HG02885 (cell line): ENCODE results near the gene MB.

Experiments
- ATAC-seq: cut with Tn5 transposase; IDR thresholded peaks from one replicate; pipeline ENCODE4 v1.9.1; 2021; ENCODE audit warnings: mild to moderate bottlenecking; ENCODE audit not compliant: unreplicated experiment, poor library complexity

The MB gene

DNA sequence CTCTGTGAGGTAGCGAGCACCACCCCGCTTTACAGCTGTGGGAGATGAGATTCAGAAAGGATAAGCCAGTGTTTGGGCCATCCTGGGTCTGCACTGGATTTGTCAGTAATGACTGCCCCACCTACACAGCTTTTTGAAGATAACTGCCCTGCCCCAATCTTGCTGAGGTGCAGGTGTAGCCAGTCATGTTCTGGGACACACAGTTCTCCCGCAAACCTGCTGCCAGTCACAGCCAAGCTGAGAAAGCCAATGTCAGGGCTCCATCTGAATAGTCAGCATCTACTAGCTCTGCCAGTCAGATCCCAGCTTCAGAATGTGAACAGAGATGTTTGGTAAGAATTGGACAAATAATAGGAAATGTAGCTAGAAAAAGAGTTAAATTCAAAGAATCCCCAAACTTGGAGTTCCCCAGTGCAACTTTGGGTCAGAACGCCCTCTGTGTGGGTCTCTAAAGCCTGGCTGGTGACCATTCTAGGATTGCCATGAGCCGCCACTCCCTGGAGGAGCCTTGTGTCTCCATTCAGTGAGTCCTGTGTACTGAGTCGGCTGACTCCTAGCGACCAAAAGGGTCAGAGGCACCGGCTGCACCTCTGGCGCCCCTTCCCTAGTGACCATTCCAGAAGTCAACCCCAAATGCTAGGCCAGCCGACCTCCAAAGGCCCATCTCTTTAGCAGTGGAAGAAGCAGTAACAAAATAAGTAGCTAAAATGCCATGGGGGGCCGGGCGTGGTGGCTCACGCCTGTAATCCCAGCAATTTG lies 2.4 kb upstream of the MB start:
- no peak for ATAC-seq

DNA sequence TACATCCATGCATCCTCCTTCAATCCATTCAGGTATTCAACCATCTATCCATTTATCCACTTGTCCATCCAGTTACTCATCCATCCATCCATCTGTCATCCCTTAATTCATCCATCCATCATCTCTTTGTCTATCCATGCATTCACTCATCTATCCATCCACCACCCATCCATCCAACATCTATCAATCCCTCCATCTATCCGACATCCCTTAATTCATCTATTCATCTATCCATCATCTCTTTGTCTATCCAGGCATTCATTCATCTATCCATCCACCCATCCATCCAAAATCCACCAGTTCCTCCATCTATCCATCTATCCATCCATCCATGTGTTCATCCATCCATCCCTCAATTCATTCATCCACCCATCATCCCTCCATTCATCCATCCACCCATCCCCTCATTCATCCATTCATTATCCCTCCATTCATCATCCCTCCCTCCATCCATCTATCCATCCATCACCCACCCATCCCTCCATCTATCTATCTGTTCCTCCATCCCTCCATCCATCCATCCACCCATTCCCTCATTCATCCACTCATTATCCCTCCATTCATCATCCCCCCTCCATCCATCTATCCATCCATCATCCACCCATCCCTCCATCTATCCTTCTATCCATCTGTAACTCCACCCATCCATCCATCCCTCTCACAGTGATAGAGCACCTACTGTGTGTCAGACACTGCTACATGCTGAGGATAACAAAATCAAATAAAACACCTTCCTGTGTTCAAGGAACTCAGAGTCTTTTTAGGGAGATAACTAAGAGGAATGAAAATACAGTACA lies 1.5 kb upstream of the MB start:
- no peak for ATAC-seq

DNA sequence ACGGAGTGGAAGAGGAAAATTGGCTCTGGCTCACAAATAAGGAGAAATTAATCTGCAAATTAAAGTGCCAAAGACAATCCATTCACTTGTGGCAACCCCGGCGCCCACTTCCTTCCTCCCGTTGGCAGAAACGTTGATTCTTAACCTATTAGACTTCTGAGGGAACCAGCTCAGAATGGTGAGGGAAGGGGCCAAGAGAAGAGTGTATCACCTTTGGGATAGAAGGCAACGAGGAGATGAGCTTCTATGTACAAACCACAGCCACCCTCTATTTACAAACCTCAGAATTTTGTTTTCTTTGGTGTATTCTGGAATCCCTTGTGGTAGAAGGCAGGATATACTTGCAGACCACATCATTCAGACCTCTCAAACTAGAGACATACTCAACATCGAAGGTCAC lies 1.1 kb downstream of the MB start:
- no peak for ATAC-seq

DNA sequence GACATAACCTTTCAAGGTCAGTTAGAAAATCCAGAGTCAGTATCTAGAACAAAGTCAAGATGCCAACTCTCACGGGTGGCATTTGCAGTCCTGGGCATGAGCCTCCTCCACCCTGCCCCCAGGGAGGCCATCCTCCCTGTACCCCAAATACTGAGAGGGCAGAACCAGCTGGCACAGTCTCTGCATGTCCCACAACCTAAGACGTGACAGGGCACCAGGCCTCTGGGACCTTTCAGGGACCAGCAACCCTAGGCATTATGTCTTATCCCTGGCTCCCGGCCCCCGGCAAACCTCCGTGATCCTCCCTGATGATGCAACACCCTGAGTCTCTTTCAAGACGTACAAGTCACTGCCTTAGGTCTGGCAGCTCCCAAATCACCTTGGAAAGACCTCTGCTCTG lies 2.0 kb downstream of the MB start:
- ATAC-seq: no peak

DNA sequence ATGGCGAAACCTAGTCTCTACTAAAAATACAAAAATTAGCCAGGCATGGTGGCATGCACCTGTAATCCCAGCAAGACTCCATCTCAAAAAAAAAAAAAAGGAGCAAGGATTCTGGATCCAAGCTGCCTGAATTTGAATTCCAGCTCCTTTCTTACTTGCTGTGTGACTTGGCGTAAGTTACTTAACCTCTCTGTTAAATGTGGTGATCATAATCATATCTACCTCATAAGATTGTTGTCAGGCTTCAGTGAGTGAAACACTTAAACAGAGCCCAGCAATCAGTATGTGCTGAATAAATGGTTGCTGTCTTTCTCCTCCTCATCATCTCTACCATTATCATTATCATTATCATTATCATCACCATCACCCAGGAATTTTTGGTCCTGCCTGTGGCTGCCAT lies 2.7 kb downstream of the MB start:
- no peak for ATAC-seq

DNA sequence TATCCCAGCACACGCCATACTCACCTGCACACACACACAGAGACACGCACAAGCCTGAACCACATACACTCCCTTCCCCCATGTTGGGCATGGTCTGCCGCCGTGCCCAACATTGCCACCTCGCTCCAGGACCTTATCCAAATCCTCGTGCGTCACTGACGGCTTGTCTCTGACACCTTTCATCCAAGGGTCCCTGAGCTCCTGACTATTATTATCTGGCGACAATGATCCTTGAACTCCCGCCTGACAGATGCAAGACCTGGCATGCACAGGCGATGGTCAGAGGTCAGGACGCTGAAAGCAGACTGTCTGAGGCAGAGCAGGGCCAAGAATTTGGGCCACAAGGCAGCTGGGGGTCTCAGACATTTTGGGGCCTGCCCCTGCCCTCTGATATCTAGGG lies 4.2 kb downstream of the MB start:
- ATAC-seq: no peak

DNA sequence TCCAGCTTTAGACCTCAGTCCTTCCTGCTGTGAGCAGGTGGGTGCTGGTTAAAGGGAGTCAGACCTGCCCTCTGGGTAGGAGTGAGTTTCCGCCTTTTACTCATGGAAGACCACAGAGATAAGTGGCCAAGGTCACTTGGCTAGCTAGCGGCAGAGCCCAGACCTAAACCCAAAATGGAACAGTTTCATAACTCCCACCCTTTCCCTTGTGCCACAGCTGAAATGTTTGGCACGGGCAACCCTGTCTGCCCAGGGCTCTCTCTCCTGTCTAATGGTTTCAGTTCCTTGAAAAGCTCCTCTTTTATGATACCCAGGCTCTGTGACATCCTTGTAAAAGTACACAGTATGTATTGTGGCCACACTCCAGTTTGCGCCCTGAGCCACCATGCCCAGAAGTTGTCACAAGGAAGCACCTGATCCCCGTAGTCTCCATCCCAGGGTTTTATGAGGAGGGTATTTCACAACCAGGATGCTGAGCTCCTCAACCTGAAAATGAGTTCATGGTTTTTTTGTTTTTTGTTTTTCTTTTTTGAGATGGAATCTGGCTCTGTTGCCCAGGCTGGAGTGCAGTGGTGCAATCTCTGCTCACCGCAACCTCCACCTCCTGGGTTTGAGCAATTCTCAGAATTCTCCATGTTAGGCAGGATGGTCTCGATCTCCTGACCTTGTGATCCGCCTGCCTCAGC lies 5.1 kb downstream of the MB start:
- ATAC-seq: no peak

DNA sequence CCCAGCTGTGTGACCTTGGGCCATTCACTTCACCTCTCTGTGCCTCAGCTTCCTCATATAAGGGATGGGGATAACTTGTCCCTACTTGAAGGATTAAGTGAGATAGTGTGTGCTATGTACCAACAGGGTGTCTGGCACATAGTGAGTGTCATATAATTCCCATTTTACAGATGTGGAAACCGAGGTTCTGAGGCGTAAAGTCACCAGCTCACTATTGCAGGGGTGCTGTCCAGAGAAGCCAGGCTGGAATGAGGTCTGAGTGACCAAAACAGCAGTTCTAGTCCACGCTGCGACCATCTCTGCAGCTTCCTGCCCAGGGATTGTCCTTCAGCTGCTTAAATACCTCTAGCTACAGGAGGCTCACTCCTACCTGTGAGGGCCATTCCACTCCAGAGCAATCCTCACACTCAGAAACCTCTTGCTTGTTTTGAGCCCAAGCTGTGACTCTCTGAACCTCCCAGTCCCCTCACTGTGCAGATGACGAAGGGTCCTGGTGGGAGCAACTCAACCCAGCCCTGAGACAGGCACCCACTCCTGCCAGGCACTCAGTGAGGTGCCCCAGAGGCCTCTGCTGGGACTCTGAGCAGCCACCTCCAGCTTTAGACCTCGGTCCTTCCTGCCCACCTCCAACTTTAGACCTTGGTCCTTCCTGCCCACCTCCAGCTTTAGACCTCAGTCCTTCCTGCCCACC lies 5.8 kb downstream of the MB start:
- no peak for ATAC-seq

DNA sequence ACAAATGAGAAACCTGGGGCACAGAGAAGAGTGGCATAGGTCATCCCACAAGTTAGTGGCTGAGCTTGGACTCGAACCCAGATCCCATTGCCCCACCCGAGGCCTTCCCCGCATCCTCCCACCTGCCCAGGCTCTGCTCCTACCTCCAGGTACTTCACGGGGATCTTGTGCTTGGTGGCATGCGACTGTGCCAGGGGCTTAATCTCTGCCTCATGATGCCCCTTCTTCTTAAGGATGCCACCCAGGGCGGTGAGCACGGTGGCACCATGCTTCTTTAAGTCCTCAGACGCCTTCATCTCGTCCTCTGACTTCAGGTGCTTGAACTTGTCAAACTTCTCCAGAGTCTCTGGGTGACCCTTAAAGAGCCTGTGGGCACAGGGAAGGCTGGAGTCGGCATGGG lies 6.4 kb downstream of the MB start:
- no peak for ATAC-seq

DNA sequence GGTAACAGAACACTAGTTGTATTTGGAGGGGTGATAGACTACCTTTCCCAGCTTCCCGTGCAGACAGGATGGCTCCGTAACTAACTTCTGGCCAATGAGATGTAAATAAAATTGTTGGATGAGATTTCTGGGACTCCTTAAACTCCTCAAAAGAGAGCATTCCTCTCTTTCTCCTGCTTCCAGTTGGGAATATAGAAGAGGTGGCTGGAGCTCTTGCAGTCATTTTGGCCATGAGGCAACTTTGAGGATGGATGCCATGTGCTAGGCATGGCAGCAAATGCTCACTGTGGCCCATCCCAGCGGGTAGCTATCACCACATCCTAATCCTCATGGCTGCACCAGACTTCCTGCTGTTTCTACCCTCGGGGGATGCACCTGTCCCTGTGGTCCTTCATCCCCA lies 7.4 kb downstream of the MB start:
- ATAC-seq: no peak

DNA sequence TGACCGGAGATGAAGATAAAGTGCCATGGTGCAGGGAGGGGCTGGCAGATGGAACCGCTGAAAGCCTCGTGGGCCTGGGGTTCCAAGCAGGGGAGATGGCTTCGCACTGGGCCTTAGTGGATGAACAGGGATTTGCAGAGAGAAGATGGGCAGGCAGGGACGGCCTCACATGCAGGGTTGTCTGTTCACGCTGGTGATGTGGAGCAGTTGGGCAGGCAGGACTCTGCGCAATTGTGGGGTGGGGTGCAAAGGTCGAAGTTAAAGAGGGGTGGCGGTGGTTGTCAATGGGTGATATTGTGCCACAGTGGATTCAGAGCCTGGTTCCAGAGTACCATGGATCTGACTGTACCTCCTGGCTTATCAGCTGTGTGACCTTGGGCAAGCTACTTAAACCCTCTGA lies 7.9 kb downstream of the MB start:
- no peak for ATAC-seq

DNA sequence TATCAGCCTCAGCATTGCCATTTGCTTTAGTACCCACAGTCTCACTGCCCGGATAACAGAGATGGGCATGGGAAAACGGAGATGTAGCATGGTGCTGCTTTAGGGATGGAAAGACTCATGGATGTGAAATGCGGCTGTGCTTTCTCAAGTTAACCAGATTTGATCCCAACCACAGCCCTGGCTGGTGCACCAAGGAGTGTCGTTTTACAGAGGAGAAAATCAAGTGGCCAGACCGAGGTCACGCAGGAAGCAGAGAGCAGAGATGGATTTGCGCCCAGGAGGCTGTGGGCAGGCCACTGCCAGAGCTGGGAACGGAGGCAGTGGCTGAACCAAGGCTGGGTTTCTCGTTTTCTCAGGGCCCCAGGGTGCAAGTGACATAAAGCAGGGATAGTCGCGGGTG lies 9.0 kb downstream of the MB start:
- ATAC-seq: no peak

DNA sequence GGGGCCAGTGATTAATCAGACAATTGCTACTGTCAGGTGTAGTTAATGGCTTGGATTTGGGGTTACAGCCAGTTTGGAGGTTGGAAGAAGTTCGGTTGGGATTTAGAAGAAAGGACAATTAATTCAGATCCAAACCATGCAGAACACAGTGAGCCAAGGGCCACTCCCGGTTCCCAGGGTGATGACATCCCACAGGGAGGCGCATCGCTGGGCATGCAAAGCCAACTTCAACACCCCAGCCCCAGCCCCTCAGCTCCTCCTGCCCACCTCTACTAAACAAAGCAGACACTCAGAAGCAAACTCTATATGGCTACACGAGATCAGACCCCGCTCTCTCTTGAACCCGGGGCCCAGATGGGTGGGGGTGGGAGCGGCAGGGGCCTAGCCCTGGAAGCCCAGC lies 10.2 kb downstream of the MB start:
- ATAC-seq: no peak

DNA sequence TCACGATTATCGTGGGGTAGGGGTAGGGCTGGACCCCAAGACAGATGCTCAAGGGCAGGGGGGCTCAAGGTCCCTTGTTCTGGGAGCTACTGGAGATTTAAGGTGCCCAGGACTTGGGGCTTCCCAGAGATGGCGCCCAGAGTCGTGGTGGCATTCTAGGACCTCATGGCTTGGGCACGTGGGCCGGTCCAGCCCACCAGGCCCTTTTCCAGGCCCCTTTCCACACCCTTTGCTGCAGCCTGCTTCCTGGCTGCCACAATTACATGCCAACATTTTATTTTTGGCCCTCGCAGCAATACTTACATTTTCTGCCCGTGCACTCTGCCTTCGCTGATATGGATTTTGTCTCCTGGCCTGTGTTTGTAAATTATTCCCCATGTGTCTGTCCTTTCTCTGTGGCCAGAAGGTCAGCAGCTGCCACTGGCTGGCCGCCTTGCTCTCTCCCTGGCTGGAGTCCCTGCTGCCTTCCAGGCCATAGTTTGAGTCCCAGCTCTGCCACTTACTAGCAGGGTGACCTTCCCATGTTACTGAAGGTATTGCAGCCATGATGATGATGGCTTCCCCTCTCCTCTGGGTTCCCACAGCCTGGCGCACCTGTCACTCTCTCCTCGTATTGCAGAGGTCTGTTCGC lies 11.2 kb downstream of the MB start:
- ATAC-seq: no peak

DNA sequence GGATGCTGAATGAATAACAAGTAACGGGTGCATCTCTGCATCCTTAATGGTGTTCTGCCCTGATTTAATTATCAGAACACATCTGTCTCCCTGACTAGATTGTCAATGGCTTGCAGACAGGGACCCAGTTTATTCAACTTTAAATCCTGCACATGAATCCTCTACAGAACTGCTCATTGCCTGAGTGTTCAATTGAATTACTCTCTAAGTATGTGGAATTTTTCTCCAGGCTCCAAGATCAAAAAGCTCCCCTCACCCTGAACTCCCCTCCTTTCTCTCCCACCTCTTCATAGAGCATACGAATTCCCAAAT lies 11.8 kb downstream of the MB start:
- ATAC-seq: no peak

DNA sequence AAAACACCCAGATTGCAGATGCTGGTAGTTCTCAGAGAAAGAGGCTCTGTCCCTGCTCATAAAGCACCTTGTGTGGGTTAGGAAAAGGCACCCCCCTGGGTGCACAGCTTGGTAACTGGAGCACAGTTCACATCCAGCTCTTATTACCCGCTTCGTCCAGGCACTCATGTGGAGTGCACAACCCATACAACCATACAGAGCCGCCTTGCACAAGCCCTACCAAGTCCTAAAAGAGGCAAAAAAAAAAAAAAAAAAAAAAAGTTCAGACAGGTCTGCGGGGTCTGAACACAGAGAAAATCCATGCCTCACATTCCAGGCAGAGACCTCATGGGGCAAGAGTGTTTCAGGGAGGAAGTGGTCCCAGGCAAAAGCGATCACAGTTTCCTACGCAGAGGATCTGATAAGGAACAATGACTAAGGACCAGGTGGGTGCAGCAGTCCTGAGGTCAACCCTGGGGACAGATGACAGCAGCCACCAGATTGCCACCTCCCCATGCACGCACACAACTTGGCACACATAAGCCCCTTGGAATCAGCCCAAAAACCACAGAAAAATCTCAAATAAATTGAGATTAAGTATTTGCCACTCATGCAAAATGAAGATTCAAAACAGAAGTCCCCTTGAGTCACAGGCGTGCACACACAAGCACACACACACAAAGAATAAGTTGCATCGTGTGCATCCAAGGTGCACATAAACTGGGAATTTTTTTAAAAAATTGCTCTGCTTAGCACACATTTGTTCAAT lies 12.3 kb downstream of the MB start:
- ATAC-seq: no peak

DNA sequence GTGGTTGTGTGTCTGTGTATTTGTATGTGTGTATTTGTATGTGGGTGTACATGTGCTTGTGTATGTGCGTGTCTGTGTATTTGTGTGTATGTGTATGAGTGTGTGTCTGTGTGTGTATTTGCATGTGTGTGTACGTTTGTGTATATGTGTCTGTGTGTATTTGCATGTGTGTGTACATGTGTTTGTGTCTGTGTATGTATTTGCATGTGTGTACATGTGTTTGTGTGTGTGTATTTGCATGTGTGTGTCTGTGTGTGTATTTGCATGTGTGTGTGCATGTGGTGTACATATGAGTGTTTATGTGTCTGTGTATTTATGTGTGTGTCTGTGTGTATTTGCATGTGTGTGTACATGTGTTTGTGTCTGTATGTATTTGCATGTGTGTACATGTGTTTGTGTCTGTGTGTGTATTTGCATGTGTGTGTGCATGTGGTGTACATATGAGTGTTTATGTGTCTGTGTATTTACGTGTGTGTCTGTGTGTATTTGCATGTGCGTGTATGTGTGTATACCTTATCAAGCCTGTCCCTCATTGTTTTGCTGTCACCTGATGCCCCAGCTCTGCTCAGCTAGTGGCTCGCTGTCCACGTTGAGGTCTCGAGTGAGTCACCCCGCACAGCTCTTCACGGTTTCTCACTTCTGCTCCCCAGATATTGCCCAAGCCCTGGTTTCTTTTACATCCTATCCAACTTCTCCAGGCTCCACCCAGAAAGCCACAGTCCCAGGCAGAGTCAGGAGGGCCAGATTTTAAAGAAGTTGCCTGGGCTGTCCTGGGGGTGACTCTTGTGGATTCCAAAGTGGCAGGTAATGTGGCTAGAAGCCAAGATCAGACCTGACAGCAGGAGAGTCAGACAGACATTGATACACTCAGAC lies 15.2 kb downstream of the MB start:
- ATAC-seq: no peak

DNA sequence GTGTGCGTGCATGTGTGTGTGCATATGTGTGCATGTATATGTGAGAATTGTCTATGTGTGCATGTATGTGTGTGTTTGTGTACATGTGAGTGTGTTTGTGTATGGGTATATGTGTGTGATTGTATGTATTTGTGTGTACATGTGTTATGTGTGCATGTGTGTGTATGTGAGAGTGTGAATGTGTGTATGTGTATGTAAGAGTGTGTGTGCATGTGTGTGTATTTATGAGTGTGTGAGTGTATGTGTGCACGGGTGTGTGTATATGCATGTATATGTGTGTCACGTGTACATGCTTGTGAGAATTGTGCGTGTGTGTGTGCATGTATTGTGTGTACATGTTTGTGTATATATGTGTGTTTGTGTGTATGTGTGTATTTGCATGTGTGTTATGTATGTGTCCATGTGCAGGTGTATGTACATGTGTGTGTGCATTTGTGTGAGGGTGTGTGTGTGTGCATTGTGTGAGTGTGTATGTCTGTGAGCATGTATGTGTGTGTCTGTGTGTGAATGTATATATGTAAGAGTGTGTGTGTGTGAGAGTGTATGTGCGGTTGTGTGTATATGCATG lies 16.0 kb downstream of the MB start:
- ATAC-seq: no peak

DNA sequence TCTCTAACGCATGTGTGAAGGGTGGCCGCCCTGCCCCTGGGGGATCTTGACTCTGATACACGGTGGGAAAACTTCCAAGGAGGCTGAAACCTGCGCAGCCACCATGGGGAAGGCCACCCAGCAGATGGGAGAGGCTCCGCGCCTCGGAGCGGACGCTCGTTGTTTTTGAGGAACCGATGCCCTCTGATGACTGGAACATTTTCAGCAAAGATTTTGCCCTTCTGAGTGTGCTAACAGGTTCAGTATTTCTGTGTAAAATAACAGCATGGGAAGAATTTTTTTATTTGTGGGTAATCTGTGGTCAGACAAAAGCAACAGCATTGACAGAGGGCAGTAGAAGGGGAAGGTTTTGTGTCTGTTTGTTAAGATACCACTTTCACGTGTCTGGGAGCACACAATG lies 16.7 kb downstream of the MB start:
- no peak for ATAC-seq
